Upper lobe of left lung (tissue), 6 donors: ENCODE measurements around the gene IGFBP6. TPM values are rescaled to one million over a fixed set of nuclear protein-coding genes. Genes with fewer than 3 reads are reported as not detected.
A peak's percentile ranks its signal among the peaks of the same experiment; 100 is the strongest.

Source experiments
- ATAC-seq, 2 donors: fragments of 200-7000 bp; cut with Tn5 transposase; one replicate each; pipeline ENCODE4 v1.9.1; 2022; ENCODE audit warnings: mild to moderate bottlenecking in 2 of 2, moderate library complexity in 2 of 2; ENCODE audit not compliant: low FRiP score in 2 of 2
- DNase-seq, 2 donors: peaks; one replicate each; pipeline ENCODE4 v3.0.0-alpha.2; 2019 to 2020
- H3K27ac ChIP-seq, 4 donors: fragments of 200-600 bp; sonication (generic); one replicate each; pipeline ENCODE4 v1.5.1; 2016 to 2019
- H3K27me3 ChIP-seq, 4 donors: fragments of 200-600 bp; sonication (generic); one replicate each; pipeline ENCODE4 v1.5.1; 2017 to 2019
- H3K36me3 ChIP-seq, 4 donors: fragments of 200-600 bp; sonication (generic); one replicate each; pipeline ENCODE4 v1.5.1; 2016 to 2019
- H3K4me1 ChIP-seq, 4 donors: fragments of 200-600 bp; sonication (generic); one replicate each; pipeline ENCODE4 v1.5.1; 2018 to 2019
- H3K4me3 ChIP-seq, 4 donors: fragments of 200-600 bp; sonication (generic); one replicate each; pipeline ENCODE4 v1.5.1; 2017 to 2019; ENCODE audit warnings: mild to moderate bottlenecking in 2 of 4, moderate library complexity in 1 of 4
- H3K9me3 ChIP-seq, 4 donors: fragments of 200-600 bp; sonication (generic); one replicate each; pipeline ENCODE4 v1.5.1; 2018 to 2019
- EP300 ChIP-seq, 4 donors: sonication (generic); formaldehyde crosslinking; IDR thresholded peaks; one replicate each; pipeline ENCODE4 v1.5.1; 2017; ENCODE audit warnings: antibody characterized with exemption in 4 of 4, control low read depth in 2 of 4
- POLR2A ChIP-seq, 4 donors: fragments of 450-650 bp; IDR thresholded peaks; one replicate each; pipeline ENCODE4 v1.5.1; 2016 to 2017; ENCODE audit warnings: antibody characterized with exemption in 4 of 4, mild to moderate bottlenecking in 2 of 4
- POLR2AphosphoS5 ChIP-seq, 2 donors: sonication (generic); formaldehyde crosslinking; IDR thresholded peaks; one replicate each; pipeline ENCODE4 v1.5.1; 2017; ENCODE audit warnings: antibody characterized with exemption in 2 of 2
- WGBS, 2 donors: methylation state at CpG; one replicate each; pipeline ENCODE4 v1.1.5; 2017 to 2018; 5-methylcytosine and 5-hydroxymethylcytosine counted together
- total RNA-seq, 6 donors: library from RNA; depleted of rRNA in 4 of 6; stranded (reverse); fragments of >200 nt in 4 of 6; gene quantifications; one replicate each; pipeline versions ENCODE4 v1.1.0 to v1.2.1, GENCODE V29; 2016 to 2021
- TF ChIP-seq, protein P1 (sequence below), 6 experiments: fragments of 450-650 bp in 4 of 6; fragments of 200-600 bp in 2 of 6; sonication (generic) in 2 of 6; IDR thresholded peaks; one replicate each; pipeline ENCODE4 v1.5.1; 2016 to 2019; ENCODE audit warnings: antibody characterized with exemption in 6 of 6
- donor health status: DM: no; HTN: no; CAD: no; lungs with moderate emphysema.
- donor health status: DM: no; HTN: yes; CAD: no; lungs with severe emphysema.

Gene IGFBP6
- total RNA-seq, 6 donors from 2014 or later, result 12.6 to 112 (median 48.9) TPM

DNA sequence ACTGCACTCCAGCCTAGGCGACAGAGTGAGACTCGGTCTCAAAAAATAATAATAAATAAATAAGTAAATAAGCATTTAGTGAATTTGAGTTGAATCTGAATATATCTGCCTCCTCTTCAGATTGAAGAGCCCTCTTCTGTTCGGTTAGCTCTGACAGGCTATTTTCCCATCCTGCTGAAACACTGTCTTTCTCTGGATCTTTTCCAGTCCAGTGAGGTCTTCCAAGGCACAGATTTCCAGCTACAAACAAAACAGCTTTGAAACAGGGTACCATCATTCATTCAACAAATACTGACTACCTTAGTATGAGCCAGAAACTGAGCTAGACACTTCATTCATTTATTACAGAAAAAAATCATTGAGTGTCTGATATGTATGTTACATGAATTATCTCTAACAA, 11.1 kb upstream of the IGFBP6 start:
- Histone ChIP-seq H3K4me3 (no peak overlapping the region), H3K9me3 (no peaks in the 10 kb centered on the region), H3K27ac (no peak overlapping the region), H3K4me1 (no peaks in the 10 kb centered on the region), H3K36me3 (no peaks in the 10 kb centered on the region), H3K27me3 (no peaks in the 10 kb centered on the region)
- no peak for TF ChIP-seq POLR2AphosphoS5 (IDR thresholded peaks at IDR 0.05)
- no peak for TF ChIP-seq POLR2A (IDR thresholded peaks at IDR 0.05)
- TF ChIP-seq, protein P1, sequence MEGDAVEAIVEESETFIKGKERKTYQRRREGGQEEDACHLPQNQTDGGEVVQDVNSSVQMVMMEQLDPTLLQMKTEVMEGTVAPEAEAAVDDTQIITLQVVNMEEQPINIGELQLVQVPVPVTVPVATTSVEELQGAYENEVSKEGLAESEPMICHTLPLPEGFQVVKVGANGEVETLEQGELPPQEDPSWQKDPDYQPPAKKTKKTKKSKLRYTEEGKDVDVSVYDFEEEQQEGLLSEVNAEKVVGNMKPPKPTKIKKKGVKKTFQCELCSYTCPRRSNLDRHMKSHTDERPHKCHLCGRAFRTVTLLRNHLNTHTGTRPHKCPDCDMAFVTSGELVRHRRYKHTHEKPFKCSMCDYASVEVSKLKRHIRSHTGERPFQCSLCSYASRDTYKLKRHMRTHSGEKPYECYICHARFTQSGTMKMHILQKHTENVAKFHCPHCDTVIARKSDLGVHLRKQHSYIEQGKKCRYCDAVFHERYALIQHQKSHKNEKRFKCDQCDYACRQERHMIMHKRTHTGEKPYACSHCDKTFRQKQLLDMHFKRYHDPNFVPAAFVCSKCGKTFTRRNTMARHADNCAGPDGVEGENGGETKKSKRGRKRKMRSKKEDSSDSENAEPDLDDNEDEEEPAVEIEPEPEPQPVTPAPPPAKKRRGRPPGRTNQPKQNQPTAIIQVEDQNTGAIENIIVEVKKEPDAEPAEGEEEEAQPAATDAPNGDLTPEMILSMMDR (IDR thresholded peaks at IDR 0.05), result no peak
- no peak for TF ChIP-seq EP300 (IDR thresholded peaks at IDR 0.05)
- no peak for DNase-seq
- ATAC-seq, result no peak
- WGBS, 2 donors, result 89 to 90% methylated on average over 3 of the region's 3 CpGs

- Histone ChIP-seq H3K9me3 (no peaks in the 10 kb centered on the region), H3K4me3 (no peak overlapping the region), H3K27me3 (no peaks in the 10 kb centered on the region), H3K27ac (no peak overlapping the region), H3K4me1 (peaks cover 0 to 4% (median 2%) of the 10 kb centered on the region in 4 donors), H3K36me3 (no peaks in the 10 kb centered on the region)
- no peak for DNase-seq
- no peak for ATAC-seq
- WGBS, 2 donors, result 94% methylated on average over 6 of the region's 6 CpGs
- TF ChIP-seq EP300 (IDR thresholded peaks at IDR 0.05), result no peak
- TF ChIP-seq, protein P1 (IDR thresholded peaks at IDR 0.05), result no peak
- TF ChIP-seq POLR2A (IDR thresholded peaks at IDR 0.05), result no peak
- TF ChIP-seq POLR2AphosphoS5 (IDR thresholded peaks at IDR 0.05), result no peak
Measured at GRCh38 chr12:53090105-53090504, 7.4 kb upstream of the IGFBP6 start.

GRCh38 chr12:53090554-53090953, 6.9 kb upstream of the IGFBP6 start:
- Histone ChIP-seq H3K4me3 (no peak overlapping the region), H3K9me3 (no peaks in the 10 kb centered on the region), H3K4me1 (peaks cover 0 to 4% (median 2%) of the 10 kb centered on the region in 4 donors), H3K27ac (no peak overlapping the region), H3K36me3 (no peaks in the 10 kb centered on the region), H3K27me3 (no peaks in the 10 kb centered on the region)
- TF ChIP-seq POLR2A (IDR thresholded peaks at IDR 0.05) (no peak), POLR2AphosphoS5 (IDR thresholded peaks at IDR 0.05) (no peak), EP300 (IDR thresholded peaks at IDR 0.05) (no peak)
- TF ChIP-seq, protein P1 (IDR thresholded peaks at IDR 0.05), result no peak
- ATAC-seq, result no peak
- no peak for DNase-seq
- 70 to 75% methylated on average over 2 of the region's 2 CpGs for WGBS, 2 donors

DNA sequence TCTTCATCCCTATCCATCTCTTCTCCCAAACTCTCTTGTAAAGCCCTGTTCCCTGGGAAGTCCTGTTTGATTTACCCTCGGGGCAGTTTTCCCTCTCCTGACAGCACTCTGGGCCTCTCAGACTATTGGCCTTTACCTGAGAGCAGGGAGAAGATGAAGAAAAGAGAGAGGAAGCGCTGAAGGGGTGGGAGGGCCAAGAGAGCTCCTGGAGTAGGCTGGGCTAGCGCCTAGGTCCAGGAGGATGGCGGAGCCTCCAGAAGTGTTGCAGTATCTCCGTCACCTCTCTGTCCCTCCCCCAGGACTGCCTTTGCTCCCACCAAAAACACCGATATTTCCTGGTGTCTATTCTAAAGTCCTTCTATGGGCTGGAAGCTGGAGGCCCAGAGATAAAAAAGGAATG, 5.7 kb upstream of the IGFBP6 start:
- no peak overlapping the region for H3K27ac ChIP-seq
- H3K9me3 ChIP-seq, result no peaks in the 10 kb centered on the region
- TF ChIP-seq, protein P1 (IDR thresholded peaks at IDR 0.05), result no peak
- no peak for TF ChIP-seq POLR2AphosphoS5 (IDR thresholded peaks at IDR 0.05)
- no peak for TF ChIP-seq POLR2A (IDR thresholded peaks at IDR 0.05)
- TF ChIP-seq EP300 (IDR thresholded peaks at IDR 0.05), result no peak
- ATAC-seq, result no peak
- H3K27me3 ChIP-seq, result no peaks in the 10 kb centered on the region
- WGBS, 2 donors, result 76 to 85% methylated on average over 6 of the region's 6 CpGs
- no peaks in the 10 kb centered on the region for H3K36me3 ChIP-seq
- DNase-seq, result no peak
- H3K4me1 ChIP-seq, result peaks cover 8 to 14% (median 12%) of the 10 kb centered on the region in 4 donors
- H3K4me3 ChIP-seq, result no peak overlapping the region

GRCh38 chr12:53093777-53094393, 3.6 kb upstream of the IGFBP6 start:
- TF ChIP-seq EP300 (IDR thresholded peaks at IDR 0.05), result no peak
- TF ChIP-seq, protein P1 (IDR thresholded peaks at IDR 0.05), result no peak
- TF ChIP-seq POLR2AphosphoS5 (IDR thresholded peaks at IDR 0.05), result no peak
- TF ChIP-seq POLR2A (IDR thresholded peaks at IDR 0.05), result no peak
- Histone ChIP-seq H3K36me3 (no peaks in the 10 kb centered on the region), H3K4me1 (peaks cover 28 to 35% (median 33%) of the 10 kb centered on the region in 4 donors), H3K27me3 (no peaks in the 10 kb centered on the region), H3K27ac (peak overlapping the region in 2 of 4 donors; percentile 13 to 39), H3K4me3 (no peak overlapping the region), H3K9me3 (no peaks in the 10 kb centered on the region)
- WGBS, 2 donors, result 52 to 53% methylated on average over 6 of the region's 6 CpGs
- no peak for ATAC-seq
- peak in 1 of 2 donors; percentile 49 for DNase-seq
